Astrocyte (in vitro differentiated cells and primary cell): ENCODE data around the gene TDRD1. TPM values are rescaled to one million over a fixed set of nuclear protein-coding genes. Genes with fewer than 3 reads are reported as not detected.

Source experiments
- DNase-seq: peaks from one replicate; pipeline ENCODE4 v3.0.0-alpha.2; 2010; ENCODE audit warnings: low read depth
- FAIRE-seq: peaks from 2 replicates; lab custom pipeline; 2011; peaks lifted over from hg19 to GRCh38; lab: Jason Lieb, UNC
- H2AFZ ChIP-seq: 2 replicates; pipeline ENCODE4 v1.6.0; 2012; ENCODE audit warnings: low read depth, low read length, inconsistent platforms
- H3K27ac ChIP-seq: 2 replicates; pipeline ENCODE4 v1.5.1; 2011; ENCODE audit warnings: low read depth, low read length, inconsistent platforms
- H3K27me3 ChIP-seq: 2 replicates; pipeline ENCODE4 v1.6.0; 2011; ENCODE audit warnings: low read length, inconsistent platforms; ENCODE audit not compliant: insufficient read depth
- H3K36me3 ChIP-seq: 2 replicates; pipeline ENCODE4 v1.5.1; 2011; ENCODE audit warnings: low read length, inconsistent platforms; ENCODE audit not compliant: insufficient read depth
- H3K4me1 ChIP-seq: 2 replicates; pipeline ENCODE4 v1.5.1; 2011; ENCODE audit warnings: low read length, inconsistent platforms; ENCODE audit not compliant: insufficient read depth
- H3K4me2 ChIP-seq: 2 replicates; pipeline ENCODE4 v1.6.0; 2012; ENCODE audit warnings: low read length, inconsistent platforms
- H3K4me3 ChIP-seq: 2 replicates; pipeline ENCODE4 v1.5.1; 2011; ENCODE audit warnings: low read depth, mild to moderate bottlenecking, low read length, inconsistent platforms; ENCODE audit not compliant: insufficient read depth
- H3K79me2 ChIP-seq: 2 replicates; pipeline ENCODE4 v1.6.0; 2012; ENCODE audit warnings: mild to moderate bottlenecking, low read length, inconsistent platforms; ENCODE audit not compliant: insufficient read depth
- H3K9ac ChIP-seq: 2 replicates; pipeline ENCODE4 v1.6.0; 2012; ENCODE audit warnings: mild to moderate bottlenecking, low read length, inconsistent platforms
- H3K9me3 ChIP-seq: 2 replicates; pipeline ENCODE4 v1.5.1; 2012; ENCODE audit warnings: low read depth, mild to moderate bottlenecking, low read length, inconsistent platforms; ENCODE audit not compliant: insufficient read depth
- H4K20me1 ChIP-seq: 2 replicates; pipeline ENCODE4 v1.6.0; 2012; ENCODE audit warnings: low read length, inconsistent platforms; ENCODE audit not compliant: insufficient read depth
- H3K27ac Mint-ChIP-seq: one replicate; pipeline ENCODE4 v1.8.0; 2021; ENCODE audit warnings: mild to moderate bottlenecking, mixed read lengths; ENCODE audit not compliant: unreplicated experiment
- H3K27me3 Mint-ChIP-seq: one replicate; pipeline ENCODE4 v1.8.0; 2021; ENCODE audit warnings: low read depth, mixed read lengths; ENCODE audit not compliant: unreplicated experiment
- H3K36me3 Mint-ChIP-seq: one replicate; pipeline ENCODE4 v1.8.0; 2021; ENCODE audit warnings: low read depth, mixed read lengths; ENCODE audit not compliant: unreplicated experiment
- H3K4me1 Mint-ChIP-seq: one replicate; pipeline ENCODE4 v1.8.0; 2021; ENCODE audit warnings: low read depth, mixed read lengths; ENCODE audit not compliant: unreplicated experiment
- H3K4me3 Mint-ChIP-seq: one replicate; pipeline ENCODE4 v1.8.0; 2021; ENCODE audit warnings: mild to moderate bottlenecking, moderate library complexity, mixed read lengths; ENCODE audit not compliant: unreplicated experiment
- H3K9me3 Mint-ChIP-seq: one replicate; pipeline ENCODE4 v1.8.0; 2021; ENCODE audit warnings: mild to moderate bottlenecking, mixed read lengths; ENCODE audit not compliant: unreplicated experiment
- CTCF ChIP-seq: IDR thresholded peaks from 2 replicates; pipeline ENCODE4 v1.5.1; 2011; ENCODE audit warnings: low read depth, mild to moderate bottlenecking, inconsistent platforms, low read length, moderate library complexity; ENCODE audit not compliant: insufficient read depth
- EZH2 ChIP-seq: IDR thresholded peaks from 2 replicates; pipeline ENCODE4 v1.6.1; 2012; ENCODE audit warnings: mild to moderate bottlenecking, low read length, inconsistent platforms; ENCODE audit not compliant: insufficient read depth
- total RNA-seq: library from RNA; stranded (reverse); gene quantifications from 2 replicates; pipeline ENCODE4 v1.2.1, GENCODE V29; 2021

TDRD1 gene
- total RNA-seq, 1 donor from 2014 or later: not detected

- Histone ChIP-seq H3K4me1 (no peaks in the 10 kb centered on the region), H3K36me3 (no peaks in the 10 kb centered on the region), H3K79me2 (no peaks in the 10 kb centered on the region), H3K27ac (no peak overlapping the region), H3K9me3 (no peaks in the 10 kb centered on the region), H4K20me1 (no peaks in the 10 kb centered on the region), H3K27me3 (peaks cover 6% of the 10 kb centered on the region), H3K9ac (no peak overlapping the region), H2AFZ (no peak overlapping the region), H3K4me2 (no peak overlapping the region), H3K4me3 (no peak overlapping the region)
- Mint-ChIP-seq H3K27me3 (peaks cover 31% of the 10 kb centered on the region), H3K4me3 (no peak overlapping the region), H3K27ac (no peak overlapping the region), H3K9me3 (no peaks in the 10 kb centered on the region), H3K36me3 (no peaks in the 10 kb centered on the region), H3K4me1 (peaks cover 4% of the 10 kb centered on the region)
- DNase-seq (no peak), FAIRE-seq (no peak)
- no peak for TF ChIP-seq EZH2
- TF ChIP-seq CTCF: no peak
Observed at GRCh38 chr10:114279289-114279688, 100.1 kb downstream of the TDRD1 start.

GRCh38 chr10:114279901-114280644, 100.9 kb downstream of the TDRD1 start:
- no peak overlapping the region for H3K4me3 ChIP-seq
- no peak for FAIRE-seq
- no peaks in the 10 kb centered on the region for H3K9me3 Mint-ChIP-seq
- peaks cover 6% of the 10 kb centered on the region for H3K27me3 ChIP-seq
- no peak overlapping the region for H3K4me2 ChIP-seq
- no peaks in the 10 kb centered on the region for H3K36me3 ChIP-seq
- H3K4me3 Mint-ChIP-seq: no peak overlapping the region
- H3K9ac ChIP-seq: no peak overlapping the region
- no peaks in the 10 kb centered on the region for H3K4me1 ChIP-seq
- H3K79me2 ChIP-seq: no peaks in the 10 kb centered on the region
- H3K4me1 Mint-ChIP-seq: peaks cover 7% of the 10 kb centered on the region
- no peak overlapping the region for H3K27ac ChIP-seq
- no peak overlapping the region for H2AFZ ChIP-seq
- no peak overlapping the region for H3K27ac Mint-ChIP-seq
- TF ChIP-seq EZH2 (no peak), CTCF (no peak)
- H3K27me3 Mint-ChIP-seq: peaks cover 31% of the 10 kb centered on the region
- no peaks in the 10 kb centered on the region for H3K9me3 ChIP-seq
- H4K20me1 ChIP-seq: no peaks in the 10 kb centered on the region
- no peak for DNase-seq
- H3K36me3 Mint-ChIP-seq: no peaks in the 10 kb centered on the region

- no peak overlapping the region for H3K4me2 ChIP-seq
- FAIRE-seq (no peak), DNase-seq (no peak)
- peaks cover 6% of the 10 kb centered on the region for H3K27me3 ChIP-seq
- H3K79me2 ChIP-seq: no peaks in the 10 kb centered on the region
- H3K36me3 Mint-ChIP-seq: no peaks in the 10 kb centered on the region
- H3K9ac ChIP-seq: no peak overlapping the region
- no peaks in the 10 kb centered on the region for H3K9me3 Mint-ChIP-seq
- no peaks in the 10 kb centered on the region for H3K36me3 ChIP-seq
- H3K27ac Mint-ChIP-seq: no peak overlapping the region
- H3K4me3 ChIP-seq: no peak overlapping the region
- no peak overlapping the region for H2AFZ ChIP-seq
- H3K4me1 ChIP-seq: no peaks in the 10 kb centered on the region
- H3K4me1 Mint-ChIP-seq: peaks cover 6% of the 10 kb centered on the region
- H4K20me1 ChIP-seq: no peaks in the 10 kb centered on the region
- no peaks in the 10 kb centered on the region for H3K9me3 ChIP-seq
- TF ChIP-seq EZH2 (no peak), CTCF (no peak)
- H3K27me3 Mint-ChIP-seq: peaks cover 33% of the 10 kb centered on the region
- H3K27ac ChIP-seq: no peak overlapping the region
- H3K4me3 Mint-ChIP-seq: no peak overlapping the region
Observed at GRCh38 chr10:114281006-114281405, 101.9 kb downstream of the TDRD1 start.
